ENCODE results near the gene WDR13.
A peak's percentile ranks its signal among the peaks of the same experiment; 100 is the strongest.
"Not testable (repeated sequence)": the region's sequence is repeated elsewhere in the genome, so short reads cannot be mapped to it uniquely, and the experiment has no call there.

Gene WDR13

GRCh38 chrX:48595929-48596328 lies 1.4 kb upstream of the WDR13 start:
- DNase-seq (ENCODE audit: low spot score) = no peak

- DNase-seq (ENCODE audit: low spot score) = no peak
Observed at GRCh38 chrX:48598614-48599013, 1.3 kb downstream of the WDR13 start.

GRCh38 chrX:48599341-48599740 lies 2.0 kb downstream of the WDR13 start:
- DNase-seq (ENCODE audit: low spot score) = no peak

- no peak for DNase-seq (ENCODE audit: low spot score)
Observed at GRCh38 chrX:48600226-48600625, 2.9 kb downstream of the WDR13 start.

- no peak for DNase-seq (ENCODE audit: low spot score)
Observed at GRCh38 chrX:48601741-48602394, 4.6 kb downstream of the WDR13 start.

GRCh38 chrX:48604701-48605100 lies 7.4 kb downstream of the WDR13 start:
- no peak for DNase-seq (ENCODE audit: low spot score)

GRCh38 chrX:48606091-48606490 lies 8.8 kb downstream of the WDR13 start:
- DNase-seq (ENCODE audit: low spot score) = no peak

GRCh38 chrX:48611703-48612102 lies 14.4 kb downstream of the WDR13 start:
- no peak for DNase-seq (ENCODE audit: low spot score)

GRCh38 chrX:48613502-48614160 lies 16.3 kb downstream of the WDR13 start:
- no peak for DNase-seq (ENCODE audit: low spot score)

GRCh38 chrX:48616576-48616975 lies 19.3 kb downstream of the WDR13 start:
- DNase-seq (ENCODE audit: low spot score) = no peak

GRCh38 chrX:48617542-48618340 lies 20.4 kb downstream of the WDR13 start:
- no peak for DNase-seq (ENCODE audit: low spot score)

GRCh38 chrX:48626401-48627298 lies 29.4 kb downstream of the WDR13 start:
- DNase-seq (ENCODE audit: low spot score) = no peak

GRCh38 chrX:48631376-48632090 lies 34.2 kb downstream of the WDR13 start:
- DNase-seq (ENCODE audit: low spot score) = peak; percentile 83

GRCh38 chrX:48632207-48632606 lies 34.9 kb downstream of the WDR13 start:
- DNase-seq (ENCODE audit: low spot score) = no peak

- no peak for DNase-seq (ENCODE audit: low spot score)
Observed at GRCh38 chrX:48636301-48636700, 39.0 kb downstream of the WDR13 start.

GRCh38 chrX:48636776-48637175 lies 39.5 kb downstream of the WDR13 start:
- no peak for DNase-seq (ENCODE audit: low spot score)

- DNase-seq (ENCODE audit: low spot score) = no peak
Observed at GRCh38 chrX:48645669-48646068, 48.4 kb downstream of the WDR13 start.

- DNase-seq (ENCODE audit: low spot score) = peak; percentile 34
Observed at GRCh38 chrX:48648336-48648751, 51.1 kb downstream of the WDR13 start.

- DNase-seq (ENCODE audit: low spot score) = no peak
Observed at GRCh38 chrX:48649102-48649501, 51.8 kb downstream of the WDR13 start.

- not testable (repeated sequence) for DNase-seq (ENCODE audit: low spot score)
Observed at GRCh38 chrX:48652055-48652579, 54.8 kb downstream of the WDR13 start.

GRCh38 chrX:48654746-48655145 lies 57.5 kb downstream of the WDR13 start:
- DNase-seq (ENCODE audit: low spot score) = not testable (repeated sequence)
